Neural progenitor cell (in vitro differentiated cells): ENCODE measurements around the gene PRKCA.
A peak's percentile ranks its signal among the peaks of the same experiment; 100 is the strongest.

ENCODE experiments used
- EZH2 ChIP-seq: fragments of 200-600 bp; sonication (generic); IDR thresholded peaks from 2 replicates; pipeline ENCODE4 v1.6.1; 2017; ENCODE audit warnings: antibody characterized with exemption, mild to moderate bottlenecking, moderate library complexity
- TF ChIP-seq, protein P1 (sequence below): fragments of 200-600 bp; sonication (generic); IDR thresholded peaks from 2 replicates; pipeline ENCODE4 v1.5.1; 2017; ENCODE audit warnings: antibody characterized with exemption, mild to moderate bottlenecking

DNA sequence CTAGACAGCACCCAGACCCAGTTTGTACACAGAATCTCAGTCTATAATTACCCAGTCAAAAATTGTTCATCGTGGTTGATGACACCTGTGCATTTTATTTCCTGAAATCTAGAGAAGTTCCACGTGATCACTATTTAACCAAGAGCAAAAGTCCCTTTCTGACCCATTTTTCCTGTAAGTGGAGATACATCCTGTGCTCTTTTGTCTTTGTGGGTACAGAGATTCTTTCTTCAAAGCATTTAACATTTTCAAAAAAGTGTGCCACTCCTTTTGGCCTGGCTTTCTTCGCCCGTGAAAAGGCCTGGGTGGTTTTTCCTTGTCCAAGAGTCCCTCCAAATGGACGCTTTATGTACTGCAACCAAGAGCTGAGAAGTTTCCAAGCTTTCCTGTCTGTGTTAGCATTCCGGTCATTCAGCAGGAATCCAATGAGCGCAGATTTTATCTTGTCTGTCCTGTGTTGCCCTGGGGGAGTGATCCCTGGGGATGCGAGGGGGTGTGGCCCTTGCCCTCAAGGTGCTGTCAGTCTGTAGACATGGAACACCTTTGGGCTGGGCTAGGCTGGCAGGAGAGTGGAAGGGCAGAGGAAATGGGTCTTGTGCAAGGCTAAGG lies 371.4 kb downstream of the PRKCA start:
- TF ChIP-seq, protein P1, sequence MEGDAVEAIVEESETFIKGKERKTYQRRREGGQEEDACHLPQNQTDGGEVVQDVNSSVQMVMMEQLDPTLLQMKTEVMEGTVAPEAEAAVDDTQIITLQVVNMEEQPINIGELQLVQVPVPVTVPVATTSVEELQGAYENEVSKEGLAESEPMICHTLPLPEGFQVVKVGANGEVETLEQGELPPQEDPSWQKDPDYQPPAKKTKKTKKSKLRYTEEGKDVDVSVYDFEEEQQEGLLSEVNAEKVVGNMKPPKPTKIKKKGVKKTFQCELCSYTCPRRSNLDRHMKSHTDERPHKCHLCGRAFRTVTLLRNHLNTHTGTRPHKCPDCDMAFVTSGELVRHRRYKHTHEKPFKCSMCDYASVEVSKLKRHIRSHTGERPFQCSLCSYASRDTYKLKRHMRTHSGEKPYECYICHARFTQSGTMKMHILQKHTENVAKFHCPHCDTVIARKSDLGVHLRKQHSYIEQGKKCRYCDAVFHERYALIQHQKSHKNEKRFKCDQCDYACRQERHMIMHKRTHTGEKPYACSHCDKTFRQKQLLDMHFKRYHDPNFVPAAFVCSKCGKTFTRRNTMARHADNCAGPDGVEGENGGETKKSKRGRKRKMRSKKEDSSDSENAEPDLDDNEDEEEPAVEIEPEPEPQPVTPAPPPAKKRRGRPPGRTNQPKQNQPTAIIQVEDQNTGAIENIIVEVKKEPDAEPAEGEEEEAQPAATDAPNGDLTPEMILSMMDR, result peak; percentile 82
- no peak for TF ChIP-seq EZH2
